Measurements from ENCODE around the gene SPATA1.

SPATA1 gene

GRCh38 chr1:84478876-84479868 is 27.0 kb upstream of the SPATA1 start, which contains the start of gene RPF1:
TSS of gene RPF1 (plus strand) at chr1:84479266. CDS start at chr1:84479282, 16 bp downstream.
- Histone ChIP-seq H3K4me2 (ENCODE audit: low read length) (peak within 1 kb of the TSS; percentile 86), H3K36me3 (replicated peaks; ENCODE audit: low read depth, low read length) (peaks cover 9% of the 10 kb centered on the region)

DNA sequence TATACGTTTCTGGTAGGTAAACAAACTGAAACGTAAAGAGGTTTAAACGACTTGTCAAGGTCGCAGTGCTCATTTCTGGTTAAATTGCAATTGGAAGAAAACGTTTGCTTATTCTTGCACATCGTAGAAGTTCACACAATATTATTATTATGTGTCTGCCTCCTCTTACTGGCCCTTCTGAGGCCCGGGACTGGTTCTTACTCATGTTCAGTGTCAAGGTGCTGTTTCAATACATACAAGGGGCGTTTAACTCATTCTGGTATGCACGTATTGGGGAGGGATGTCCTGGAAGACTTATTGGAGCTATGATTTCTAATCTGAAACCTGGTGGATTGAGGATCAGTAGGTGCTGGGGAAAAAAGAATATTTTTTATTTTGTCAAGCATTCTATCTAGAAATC is 26.2 kb upstream of the SPATA1 start:
- no peak overlapping the region for H2AFZ ChIP-seq (ENCODE audit: low read depth, low read length)
- H3K79me2 ChIP-seq (ENCODE audit: low read length): peaks cover 35% of the 10 kb centered on the region
- H3K4me3 ChIP-seq (ENCODE audit: low read length): peak overlapping the region; percentile 92
- H3K27ac ChIP-seq (ENCODE audit: low read length): peak overlapping the region; percentile 68; the same call in 1 of the 2 replicates
- no peaks in the 10 kb centered on the region for H4K20me1 ChIP-seq (ENCODE audit: insufficient read depth, low read length)
- H3K27me3 ChIP-seq (ENCODE audit: low read depth, low read length): no peaks in the 10 kb centered on the region
- no peaks in the 10 kb centered on the region for H3K9me3 ChIP-seq (ENCODE audit: insufficient read depth, low read length)
- H3K4me1 ChIP-seq (ENCODE audit: low read length): peaks cover 11% of the 10 kb centered on the region
- TF ChIP-seq, protein P1, sequence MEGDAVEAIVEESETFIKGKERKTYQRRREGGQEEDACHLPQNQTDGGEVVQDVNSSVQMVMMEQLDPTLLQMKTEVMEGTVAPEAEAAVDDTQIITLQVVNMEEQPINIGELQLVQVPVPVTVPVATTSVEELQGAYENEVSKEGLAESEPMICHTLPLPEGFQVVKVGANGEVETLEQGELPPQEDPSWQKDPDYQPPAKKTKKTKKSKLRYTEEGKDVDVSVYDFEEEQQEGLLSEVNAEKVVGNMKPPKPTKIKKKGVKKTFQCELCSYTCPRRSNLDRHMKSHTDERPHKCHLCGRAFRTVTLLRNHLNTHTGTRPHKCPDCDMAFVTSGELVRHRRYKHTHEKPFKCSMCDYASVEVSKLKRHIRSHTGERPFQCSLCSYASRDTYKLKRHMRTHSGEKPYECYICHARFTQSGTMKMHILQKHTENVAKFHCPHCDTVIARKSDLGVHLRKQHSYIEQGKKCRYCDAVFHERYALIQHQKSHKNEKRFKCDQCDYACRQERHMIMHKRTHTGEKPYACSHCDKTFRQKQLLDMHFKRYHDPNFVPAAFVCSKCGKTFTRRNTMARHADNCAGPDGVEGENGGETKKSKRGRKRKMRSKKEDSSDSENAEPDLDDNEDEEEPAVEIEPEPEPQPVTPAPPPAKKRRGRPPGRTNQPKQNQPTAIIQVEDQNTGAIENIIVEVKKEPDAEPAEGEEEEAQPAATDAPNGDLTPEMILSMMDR (IDR thresholded peaks at IDR 0.05; ENCODE audit: low read depth, low read length): no peak
- no peak for TF ChIP-seq EZH2phosphoT487 (IDR thresholded peaks at IDR 0.05; ENCODE audit: low read depth)
- peak overlapping the region; percentile 74 for H3K9ac ChIP-seq (ENCODE audit: low read length)
- peaks cover 12% of the 10 kb centered on the region for H3K36me3 ChIP-seq (replicated peaks; ENCODE audit: low read depth, low read length)
- H3K4me2 ChIP-seq (ENCODE audit: low read length): peak overlapping the region; percentile 86

More at GRCh38 chr1:84478876-84479868, 27.0 kb upstream of the SPATA1 start, which contains the start of gene RPF1:
- Histone ChIP-seq H4K20me1 (ENCODE audit: insufficient read depth, low read length) (no peaks in the 10 kb centered on the region), H3K4me1 (ENCODE audit: low read length) (peaks cover 11% of the 10 kb centered on the region), H3K79me2 (ENCODE audit: low read length) (peaks cover 35% of the 10 kb centered on the region), H3K27ac (ENCODE audit: low read length) (peak within 1 kb of the TSS; percentile 68), H3K4me3 (ENCODE audit: low read length) (peak within 1 kb of the TSS; percentile 92), H3K9ac (ENCODE audit: low read length) (peak within 1 kb of the TSS; percentile 74), H3K9me3 (ENCODE audit: insufficient read depth, low read length) (no peaks in the 10 kb centered on the region), H3K27me3 (ENCODE audit: low read depth, low read length) (no peaks in the 10 kb centered on the region), H2AFZ (ENCODE audit: low read depth, low read length) (peak within 1 kb of the TSS; percentile 97)
- TF ChIP-seq, protein P1 (IDR thresholded peaks at IDR 0.05; ENCODE audit: low read depth, low read length): no peak

DNA sequence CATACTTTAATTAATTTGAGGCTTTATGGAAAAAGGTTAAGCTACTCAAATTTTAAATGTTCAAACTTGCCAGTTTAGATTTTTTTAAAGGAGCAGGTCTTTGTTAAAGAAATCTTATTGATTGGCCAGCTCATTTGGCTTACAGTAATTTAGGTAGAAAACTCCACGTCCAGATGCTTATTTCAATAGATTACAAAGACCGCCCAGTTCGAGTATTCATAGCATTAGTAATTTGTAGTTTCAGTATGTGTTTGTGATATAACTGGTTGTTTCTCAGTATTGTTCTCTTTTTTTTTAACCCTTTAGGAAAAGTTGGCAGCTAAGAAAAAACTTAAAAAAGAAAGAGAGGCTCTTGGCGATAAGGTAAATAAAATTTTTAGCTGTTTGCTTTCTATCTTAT is 25.5 kb upstream of the SPATA1 start:
- Histone ChIP-seq H2AFZ (ENCODE audit: low read depth, low read length) (no peak overlapping the region), H3K9ac (ENCODE audit: low read length) (no peak overlapping the region), H3K36me3 (replicated peaks; ENCODE audit: low read depth, low read length) (peaks cover 14% of the 10 kb centered on the region), H4K20me1 (ENCODE audit: insufficient read depth, low read length) (no peaks in the 10 kb centered on the region), H3K27ac (ENCODE audit: low read length) (no peak overlapping the region), H3K27me3 (ENCODE audit: low read depth, low read length) (no peaks in the 10 kb centered on the region), H3K4me1 (ENCODE audit: low read length) (peaks cover 11% of the 10 kb centered on the region), H3K79me2 (ENCODE audit: low read length) (peaks cover 39% of the 10 kb centered on the region), H3K4me3 (ENCODE audit: low read length) (peak overlapping the region; percentile 92), H3K9me3 (ENCODE audit: insufficient read depth, low read length) (no peaks in the 10 kb centered on the region), H3K4me2 (ENCODE audit: low read length) (peak overlapping the region; percentile 86)
- TF ChIP-seq, protein P1 (IDR thresholded peaks at IDR 0.05; ENCODE audit: low read depth, low read length): no peak
- no peak for TF ChIP-seq EZH2phosphoT487 (IDR thresholded peaks at IDR 0.05; ENCODE audit: low read depth)

- Histone ChIP-seq H3K27me3 (ENCODE audit: low read depth, low read length) (no peaks in the 10 kb centered on the region), H3K9me3 (ENCODE audit: insufficient read depth, low read length) (no peaks in the 10 kb centered on the region), H3K36me3 (replicated peaks; ENCODE audit: low read depth, low read length) (peaks cover 17% of the 10 kb centered on the region), H3K4me1 (ENCODE audit: low read length) (peaks cover 11% of the 10 kb centered on the region), H3K27ac (ENCODE audit: low read length) (no peak overlapping the region), H3K9ac (ENCODE audit: low read length) (no peak overlapping the region), H3K4me3 (ENCODE audit: low read length) (no peak overlapping the region), H2AFZ (ENCODE audit: low read depth, low read length) (no peak overlapping the region), H3K4me2 (ENCODE audit: low read length) (no peak overlapping the region), H4K20me1 (ENCODE audit: insufficient read depth, low read length) (no peaks in the 10 kb centered on the region), H3K79me2 (ENCODE audit: low read length) (peaks cover 43% of the 10 kb centered on the region)
- TF ChIP-seq, protein P1 (IDR thresholded peaks at IDR 0.05; ENCODE audit: low read depth, low read length): no peak
- no peak for TF ChIP-seq EZH2phosphoT487 (IDR thresholded peaks at IDR 0.05; ENCODE audit: low read depth)
These were observed 24.9 kb upstream of the SPATA1 start for GRCh38 chr1:84481317-84481716.
